Heart left ventricle (tissue), 16 donors: ENCODE data around the gene CNDP2. TPM values are rescaled to one million over a fixed set of nuclear protein-coding genes. Genes with fewer than 3 reads are reported as not detected.

ENCODE experiments used
- ATAC-seq, 4 donors: fragments of 200-7000 bp; cut with Tn5 transposase; one replicate each; pipeline ENCODE4 v1.9.1; 2020 to 2022; ENCODE audit warnings: moderate library complexity in 4 of 4, mild to moderate bottlenecking in 3 of 4, moderate number of reproducible peaks in 1 of 4
- DNase-seq, 5 donors: peaks; one replicate each; pipeline ENCODE4 v3.0.0-alpha.2; 2020
- H3K27ac ChIP-seq, 12 donors: fragments of 200-600 bp; sonication (generic) in 4 of 12; one replicate each; pipeline versions ENCODE4 v1.5.0 to v1.8.0; 2016 to 2022; ENCODE audit warnings: mild to moderate bottlenecking in 2 of 12
- H3K27me3 ChIP-seq, 9 donors: fragments of 200-600 bp; sonication (generic) in 2 of 9; one replicate each; pipeline versions ENCODE4 v1.5.1 to v1.8.0; 2016 to 2022; ENCODE audit warnings: mild to moderate bottlenecking in 3 of 9
- H3K36me3 ChIP-seq, 9 donors: fragments of 200-600 bp; sonication (generic) in 2 of 9; one replicate each; pipeline versions ENCODE4 v1.5.0 to v1.8.0; 2018 to 2022; ENCODE audit warnings: mild to moderate bottlenecking in 2 of 9
- H3K4me1 ChIP-seq, 12 donors: fragments of 200-600 bp; sonication (generic) in 4 of 12; one replicate each; pipeline versions ENCODE4 v1.5.0 to v1.8.0; 2016 to 2022; ENCODE audit warnings: mild to moderate bottlenecking in 3 of 12
- H3K4me3 ChIP-seq, 12 donors: fragments of 200-600 bp; sonication (generic) in 4 of 12; one replicate each; pipeline versions ENCODE4 v1.5.0 to v1.8.0; 2017 to 2022; ENCODE audit warnings: mild to moderate bottlenecking in 9 of 12, moderate library complexity in 4 of 12
- H3K9me3 ChIP-seq, 12 donors: fragments of 200-600 bp; sonication (generic) in 4 of 12; one replicate each; pipeline versions ENCODE4 v1.5.0 to v1.8.0; 2016 to 2022; ENCODE audit warnings: mild to moderate bottlenecking in 1 of 12
- CTCF ChIP-seq, 12 donors: fragments of 200-600 bp; sonication (generic) in 4 of 12; IDR thresholded peaks; one replicate each; pipeline versions ENCODE4 v1.5.0 to v1.8.0; 2018 to 2022; ENCODE audit warnings: antibody characterized with exemption in 12 of 12, mild to moderate bottlenecking in 5 of 12
- POLR2A ChIP-seq, 2 donors: fragments of 450-650 bp; IDR thresholded peaks; one replicate each; pipeline ENCODE4 v1.6.1; 2017; ENCODE audit warnings: antibody characterized with exemption in 2 of 2, mild to moderate bottlenecking in 2 of 2, moderate library complexity in 2 of 2
- WGBS, 4 donors: extraction: QIAGEN DNeasy Blood & Tissue Kit in 2 of 4; methylation state at CpG; one replicate each; pipeline versions ENCODE4 v1.1.5 to v1.1.7; 2013 to 2018; 5-methylcytosine and 5-hydroxymethylcytosine counted together
- intact Hi-C, 10 donors: fragments of 100-400 bp; cut with DNase I; formaldehyde crosslinking; loops; one replicate each; pipeline versions ENCODE4 v1.11.1 to v1.14.2; 2022
- polyA plus RNA-seq, 2 donors: library from polyadenylated mRNA; stranded (reverse); fragments of 200-250 nt; gene quantifications; one replicate each; pipeline ENCODE4 v1.2.3, GENCODE V29; 2013
- total RNA-seq, 9 donors: library from RNA; depleted of rRNA in 2 of 9; stranded (reverse); fragments of >200 nt in 2 of 9; fragmentation: NEBNext Ultra II Directional in 3 of 9; extraction: Animal tissue kit (Norgen Biotek cat#: 25700) in 3 of 9; gene quantifications; one replicate each; pipeline versions ENCODE4 v1.1.0 to v1.2.4, GENCODE V29; 2016 to 2023
- donor health status: ischemic (EF 13 %, LVEDD 7.1; RV severe dilation, severe dysfunction).
- donor health status: healthy with polysubstance abuse.
- donor health status: DM: no; HTN: yes; CAD: no.
- donor health status: DM: no; HTN: no; CAD: no.
- donor health status: ischemic (EF 25% LVEDD 6.9; RV normal size, moderate dysfunction).
- donor health status: ischemic (EF 25% LVEDD 5.7; RV mildly dilated, moderate dysfunction).
- donor health status: healthy.
- donor health status: DM: yes; HTN: yes; CAD: no.
- donor health status: ischemic (EF 35%, LVEDD 5.7; RV mildly dilated, moderate dysfunction).
- donor health status: nonischemic (EF 11% LVEDD 7.7; RV severe dilation, severe dysfunction).
- donor health status: DM: yes; HTN: yes; CAD: no.
- donor health status: PGD.
- donor health status: ischemic (EF 29% LVEDD 5.4; RV normal size, mild dysfunction).
- donor health status: nonischemic (EF 23%, LVEDD 6.1; RV moderate dilation, normal function).

Gene CNDP2
- total and polyA plus RNA-seq, 11 donors: 38.3 to 162 (median 76.3) TPM

- TF ChIP-seq CTCF (IDR thresholded peaks at IDR 0.05): peak in 1 of 12 donors; percentile 8
- no peak for TF ChIP-seq POLR2A (IDR thresholded peaks at IDR 0.05)
These were observed 45.5 kb upstream of the CNDP2 start for GRCh38 chr18:74450626-74451025.

GRCh38 chr18:74451148-74451547, 45.0 kb upstream of the CNDP2 start:
- Histone ChIP-seq H3K4me1 (peaks cover 0 to 58% (median 34%) of the 10 kb centered on the region in 12 donors), H3K9me3 (no peaks in the 10 kb centered on the region), H3K27ac (peak overlapping the region in 10 of 12 donors; percentile 31 to 73 (median 62)), H3K36me3 (peaks cover 0 to 5% (median 0%) of the 10 kb centered on the region in 9 donors), H3K4me3 (no peak overlapping the region), H3K27me3 (peaks cover 0 to 29% (median 2%) of the 10 kb centered on the region in 9 donors)
- TF ChIP-seq POLR2A (IDR thresholded peaks at IDR 0.05): no peak
- TF ChIP-seq CTCF (IDR thresholded peaks at IDR 0.05): no peak
- DNase-seq (no peak), ATAC-seq (no peak)
- 78 to 88% (median 80%) methylated on average over 11 of the region's 11 CpGs for WGBS, 4 donors
- intact Hi-C loops: loop anchor here in 2 of 10 donors (5.0 kb wide), 2 partner anchors 36 to 41 kb away; no protein-coding TSS in a partner anchor

More at GRCh38 chr18:74450626-74451025, 45.5 kb upstream of the CNDP2 start:
- Histone ChIP-seq H3K4me1 (peaks cover 0 to 53% (median 31%) of the 10 kb centered on the region in 12 donors), H3K27me3 (peaks cover 0 to 23% (median 2%) of the 10 kb centered on the region in 9 donors), H3K36me3 (peaks cover 0 to 8% (median 0%) of the 10 kb centered on the region in 9 donors), H3K4me3 (no peak overlapping the region), H3K9me3 (no peaks in the 10 kb centered on the region), H3K27ac (peak overlapping the region in 10 of 12 donors; percentile 31 to 73 (median 62))
- intact Hi-C loops: loop anchor here in 2 of 10 donors (5.0 kb wide), 2 partner anchors 37 to 42 kb away; no protein-coding TSS in a partner anchor
- DNase-seq (peak in 4 of 5 donors; percentile 26 to 71 (median 48)), ATAC-seq (peak; percentile 72 to 85 (median 76))
- WGBS, 4 donors: 15 to 39% (median 20%) methylated on average over 2 to 7 of the region's 7 CpGs

- Histone ChIP-seq H3K9me3 (no peaks in the 10 kb centered on the region), H3K4me1 (peaks cover 0 to 66% (median 35%) of the 10 kb centered on the region in 12 donors), H3K27me3 (peaks cover 0 to 45% (median 2%) of the 10 kb centered on the region in 9 donors), H3K4me3 (no peak overlapping the region), H3K27ac (peak overlapping the region in 9 of 12 donors; percentile 31 to 76 (median 61)), H3K36me3 (no peaks in the 10 kb centered on the region)
- intact Hi-C loops: loop anchor here in 2 of 10 donors (5.0 kb wide), 2 partner anchors 34 to 39 kb away; no protein-coding TSS in a partner anchor
- peak in 3 of 5 donors; percentile 40 to 48 (median 42) for DNase-seq
- 7 to 30% (median 26%) methylated on average over 7 of the region's 7 CpGs for WGBS, 4 donors
- TF ChIP-seq POLR2A (IDR thresholded peaks at IDR 0.05) (no peak), CTCF (IDR thresholded peaks at IDR 0.05) (no peak)
- peak; percentile 44 to 64 (median 50) for ATAC-seq
These were observed 43.1 kb upstream of the CNDP2 start for GRCh38 chr18:74453016-74453566.

- peak in 1 of 4 donors; percentile 38 for ATAC-seq
- WGBS, 4 donors: 58 to 72% (median 63%) methylated on average over 6 of the region's 6 CpGs
- H3K36me3 ChIP-seq: no peaks in the 10 kb centered on the region
- peaks cover 0 to 48% (median 2%) of the 10 kb centered on the region in 9 donors for H3K27me3 ChIP-seq
- intact Hi-C loops: loop anchor here in 2 of 10 donors (5.0 kb wide), 2 partner anchors 34 to 39 kb away; no protein-coding TSS in a partner anchor
- DNase-seq: no peak
- no peaks in the 10 kb centered on the region for H3K9me3 ChIP-seq
- peak overlapping the region in 10 of 12 donors; percentile 15 to 76 (median 60) for H3K27ac ChIP-seq
- peaks cover 0 to 73% (median 40%) of the 10 kb centered on the region in 12 donors for H3K4me1 ChIP-seq
- no peak overlapping the region for H3K4me3 ChIP-seq
- TF ChIP-seq CTCF (IDR thresholded peaks at IDR 0.05) (no peak), POLR2A (IDR thresholded peaks at IDR 0.05) (no peak)
These were observed 42.4 kb upstream of the CNDP2 start for GRCh38 chr18:74453642-74454198.
